HFFc6 (cell line): ENCODE data around the gene BTD. TPM values are rescaled to one million over a fixed set of nuclear protein-coding genes. Genes with fewer than 3 reads are reported as not detected.

Experiments used
- DNase-seq: peaks from one replicate; pipeline ENCODE4 v3.0.0-alpha.2; 2018
- H3K27ac Mint-ChIP-seq: 2 replicates; pipeline ENCODE4 v1.8.0; 2020; ENCODE audit warnings: mild to moderate bottlenecking, mixed read lengths
- H3K27me3 Mint-ChIP-seq: 2 replicates; pipeline ENCODE4 v1.8.0; 2021; ENCODE audit warnings: mild to moderate bottlenecking, moderate library complexity, mixed read lengths; ENCODE audit not compliant: insufficient read depth
- H3K36me3 Mint-ChIP-seq: 2 replicates; pipeline ENCODE4 v1.8.0; 2021; ENCODE audit warnings: low read depth, mixed read lengths
- H3K4me1 Mint-ChIP-seq: 2 replicates; pipeline ENCODE4 v1.8.0; 2020; ENCODE audit warnings: low read depth, mixed read lengths
- H3K4me3 Mint-ChIP-seq: 2 replicates; pipeline ENCODE4 v1.8.0; 2020; ENCODE audit warnings: mild to moderate bottlenecking, moderate library complexity, mixed read lengths
- H3K9me3 Mint-ChIP-seq: 2 replicates; pipeline ENCODE4 v1.8.0; 2020; ENCODE audit warnings: mild to moderate bottlenecking, mixed read lengths
- total RNA-seq, 6 experiments: library from RNA; stranded (reverse); fragmentation: NEBNext Ultra II Directional; extraction: Animal tissue kit (Norgen Biotek cat#: 25700); gene quantifications; 2 replicates in 1 of 6; 3 replicates in 5 of 6; pipeline ENCODE4 v1.2.3, GENCODE V29; 2021
- TF ChIP-seq, protein P1 (sequence below): fragments of 200-600 bp; sonication (generic); IDR thresholded peaks from 2 replicates; pipeline ENCODE4 v1.5.0; 2021; ENCODE audit warnings: antibody characterized with exemption, mild to moderate bottlenecking

Gene BTD
- total RNA-seq, 6 experiments from 2014 or later: 13.9 to 22.7 (median 17.2) TPM

GRCh38 chr3:15606434-15606891 is 4.9 kb downstream of the BTD start:
- DNase-seq: no peak
- no peak overlapping the region for H3K4me3 Mint-ChIP-seq

DNA sequence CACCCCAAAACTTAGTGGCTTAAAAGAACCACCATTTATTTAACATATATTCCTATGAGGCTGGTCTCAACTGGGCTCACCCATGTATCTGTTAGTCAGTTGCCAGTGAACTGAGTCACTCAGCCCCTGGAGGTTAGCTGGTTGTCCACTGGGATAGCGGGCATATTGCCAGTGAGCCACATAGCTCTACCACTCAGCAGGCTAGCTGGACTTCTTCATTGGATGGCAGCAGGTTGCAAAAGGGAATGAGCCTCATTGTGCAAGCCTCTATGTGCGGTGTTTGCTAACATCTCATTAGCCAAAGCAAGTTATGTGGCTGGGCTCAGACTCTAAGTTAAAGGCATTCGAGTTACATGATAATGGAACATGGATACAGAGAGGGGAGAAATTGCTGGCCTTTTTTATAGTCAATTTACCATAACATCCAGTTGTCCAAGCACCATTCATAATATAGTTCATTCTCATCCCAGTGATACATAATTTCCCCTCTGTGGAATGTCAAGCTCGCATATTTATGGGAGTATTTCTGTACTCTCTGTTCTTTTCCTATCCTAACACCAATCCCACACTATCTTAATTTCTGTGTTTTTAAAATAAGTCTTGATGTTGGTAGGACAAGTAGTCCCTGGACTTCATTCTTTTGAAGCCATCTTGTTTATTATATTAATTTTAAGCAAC is 8.7 kb downstream of the BTD start:
- peaks cover 24% of the 10 kb centered on the region for H3K4me1 Mint-ChIP-seq
- H3K27me3 Mint-ChIP-seq: peaks cover 1% of the 10 kb centered on the region; the same call in 1 of the 2 replicates
- peak; percentile 70 for DNase-seq
- H3K9me3 Mint-ChIP-seq: no peaks in the 10 kb centered on the region
- TF ChIP-seq, protein P1, sequence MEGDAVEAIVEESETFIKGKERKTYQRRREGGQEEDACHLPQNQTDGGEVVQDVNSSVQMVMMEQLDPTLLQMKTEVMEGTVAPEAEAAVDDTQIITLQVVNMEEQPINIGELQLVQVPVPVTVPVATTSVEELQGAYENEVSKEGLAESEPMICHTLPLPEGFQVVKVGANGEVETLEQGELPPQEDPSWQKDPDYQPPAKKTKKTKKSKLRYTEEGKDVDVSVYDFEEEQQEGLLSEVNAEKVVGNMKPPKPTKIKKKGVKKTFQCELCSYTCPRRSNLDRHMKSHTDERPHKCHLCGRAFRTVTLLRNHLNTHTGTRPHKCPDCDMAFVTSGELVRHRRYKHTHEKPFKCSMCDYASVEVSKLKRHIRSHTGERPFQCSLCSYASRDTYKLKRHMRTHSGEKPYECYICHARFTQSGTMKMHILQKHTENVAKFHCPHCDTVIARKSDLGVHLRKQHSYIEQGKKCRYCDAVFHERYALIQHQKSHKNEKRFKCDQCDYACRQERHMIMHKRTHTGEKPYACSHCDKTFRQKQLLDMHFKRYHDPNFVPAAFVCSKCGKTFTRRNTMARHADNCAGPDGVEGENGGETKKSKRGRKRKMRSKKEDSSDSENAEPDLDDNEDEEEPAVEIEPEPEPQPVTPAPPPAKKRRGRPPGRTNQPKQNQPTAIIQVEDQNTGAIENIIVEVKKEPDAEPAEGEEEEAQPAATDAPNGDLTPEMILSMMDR: no peak
- no peaks in the 10 kb centered on the region for H3K36me3 Mint-ChIP-seq
- no peak overlapping the region for H3K4me3 Mint-ChIP-seq
- no peak overlapping the region for H3K27ac Mint-ChIP-seq

More at GRCh38 chr3:15606434-15606891, 4.9 kb downstream of the BTD start:
- H3K4me1 Mint-ChIP-seq: peaks cover 34% of the 10 kb centered on the region
- peak overlapping the region; percentile 40; the same call in 1 of the 2 replicates for H3K27ac Mint-ChIP-seq
- H3K9me3 Mint-ChIP-seq: no peaks in the 10 kb centered on the region
- no peaks in the 10 kb centered on the region for H3K36me3 Mint-ChIP-seq
- H3K27me3 Mint-ChIP-seq: peaks cover 2% of the 10 kb centered on the region; the same call in 1 of the 2 replicates
- TF ChIP-seq, protein P1: no peak

- Mint-ChIP-seq H3K9me3 (no peaks in the 10 kb centered on the region), H3K27me3 (peaks cover 1% of the 10 kb centered on the region; the same call in 1 of the 2 replicates)
Observed at GRCh38 chr3:15611018-15611417, 9.5 kb downstream of the BTD start.

DNA sequence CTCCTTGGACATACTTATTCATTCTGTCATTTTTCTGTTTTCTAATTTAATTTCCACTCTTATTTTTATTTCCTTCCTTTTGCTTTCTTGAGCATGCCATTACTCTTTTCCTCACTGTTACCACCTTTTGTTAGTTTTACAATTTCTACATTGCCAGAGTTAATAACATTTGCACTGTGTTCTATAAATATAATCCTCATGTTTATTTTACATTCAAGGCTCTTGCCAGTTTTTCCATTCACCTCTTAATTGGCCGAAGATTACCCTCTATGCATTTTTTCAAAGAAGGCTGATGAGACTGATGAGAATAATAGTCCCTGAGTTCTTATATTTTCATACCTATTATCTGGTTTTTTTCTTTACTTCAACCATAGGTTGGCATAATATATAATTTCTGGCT is 10.5 kb downstream of the BTD start:
- TF ChIP-seq, protein P1: no peak
- Mint-ChIP-seq H3K4me1 (peaks cover 25% of the 10 kb centered on the region), H3K4me3 (no peak overlapping the region), H3K9me3 (no peaks in the 10 kb centered on the region), H3K36me3 (no peaks in the 10 kb centered on the region), H3K27ac (no peak overlapping the region), H3K27me3 (peaks cover 1% of the 10 kb centered on the region; the same call in 1 of the 2 replicates)
- DNase-seq: no peak

More at GRCh38 chr3:15611018-15611417, 9.5 kb downstream of the BTD start:
- no peak overlapping the region for H3K4me3 Mint-ChIP-seq
- H3K27ac Mint-ChIP-seq: no peak overlapping the region
- TF ChIP-seq, protein P1: no peak
- no peaks in the 10 kb centered on the region for H3K36me3 Mint-ChIP-seq
- peaks cover 30% of the 10 kb centered on the region for H3K4me1 Mint-ChIP-seq
- DNase-seq: no peak

GRCh38 chr3:15614958-15615357 is 13.4 kb downstream of the BTD start:
- Mint-ChIP-seq H3K27ac (no peak overlapping the region), H3K27me3 (peaks cover 1% of the 10 kb centered on the region), H3K9me3 (peaks cover 11% of the 10 kb centered on the region), H3K4me3 (no peak overlapping the region), H3K4me1 (peaks cover 22% of the 10 kb centered on the region), H3K36me3 (peaks cover 12% of the 10 kb centered on the region)
- no peak for DNase-seq
- TF ChIP-seq, protein P1: no peak
